ENCODE measurements around the gene ZNF784. TPM values are rescaled to one million over a fixed set of nuclear protein-coding genes. Genes with fewer than 3 reads are reported as not detected.

Gene ZNF784
- total and polyA plus RNA-seq, 2 of the 13 experiments (the other 11 are each of a cell fraction or from before 2014, with no cell fraction given) = 4.1 to 4.2 TPM

DNA sequence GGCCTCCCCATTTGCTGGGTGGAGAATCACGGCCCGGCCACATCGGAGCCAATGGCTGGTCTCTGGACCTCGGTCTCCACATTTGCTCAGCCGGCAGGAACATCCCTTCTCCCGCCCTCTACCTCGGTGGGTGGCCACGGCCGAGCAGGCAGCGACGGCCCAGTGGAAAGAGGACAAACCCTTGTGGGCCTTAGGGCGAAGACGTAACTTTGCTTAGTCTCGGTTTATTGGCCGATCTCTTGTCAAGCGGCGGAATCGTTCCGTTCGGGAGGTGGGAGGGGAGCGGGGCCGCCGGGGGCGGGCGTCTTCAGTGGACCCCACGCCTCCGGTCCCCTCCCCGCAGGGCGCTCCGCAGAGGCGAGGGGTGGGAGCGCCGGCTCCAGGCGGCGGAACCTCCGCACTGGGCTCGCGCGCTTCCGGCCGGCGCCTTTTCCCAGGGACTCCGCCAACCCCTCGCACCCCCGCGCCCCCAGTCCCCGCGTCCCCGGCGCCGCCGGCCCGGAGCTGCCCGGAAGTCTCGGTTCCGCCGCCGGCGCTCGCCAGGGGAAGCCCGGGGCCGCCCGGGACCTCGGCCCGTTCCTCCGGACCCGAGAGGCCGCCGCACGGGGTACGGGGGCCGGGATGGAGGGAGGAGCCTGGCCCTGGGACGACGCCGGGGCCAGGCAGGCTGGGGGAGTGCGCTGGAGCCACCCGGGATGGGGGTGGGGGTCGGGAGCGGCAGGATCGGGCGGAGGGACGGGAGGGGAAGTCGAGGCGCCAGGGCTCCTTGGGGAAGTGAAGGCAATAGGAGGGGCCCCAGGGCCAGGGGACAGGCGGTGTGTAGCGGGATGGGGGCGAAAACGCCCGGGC, 16.4 kb upstream of the ZNF784 start, which contains the start of gene ZNF580 (continued):
- TF ChIP-seq ZNF589 (CRISPR knock-in tag; conservative IDR thresholded peaks at IDR 0.05) = no peak; the same call in 1 of the 2 replicates
- no peak for TF ChIP-seq ATF7 (IDR thresholded peaks at IDR 0.05)
- no peak for TF ChIP-seq ATF7 (CRISPR knock-in tag; IDR thresholded peaks at IDR 0.05)
- TF ChIP-seq ZFP36L1 (CRISPR knock-in tag; IDR thresholded peaks at IDR 0.05) = no peak
- TF ChIP-seq ZNF703 (CRISPR knock-in tag; IDR thresholded peaks at IDR 0.05; ENCODE audit: borderline replicate concordance) = no peak
- TF ChIP-seq ZNF562 (CRISPR knock-in tag; IDR thresholded peaks at IDR 0.05; ENCODE audit: borderline replicate concordance) = no peak
- TF ChIP-seq ZNF20 (CRISPR knock-in tag; IDR thresholded peaks at IDR 0.05) = no peak
- TF ChIP-seq ZGPAT (CRISPR knock-in tag; IDR thresholded peaks at IDR 0.05) = peak; percentile 45; the same call in 1 of the 2 replicates
- no peak for TF ChIP-seq SSRP1 (CRISPR knock-in tag; IDR thresholded peaks at IDR 0.05)
- TF ChIP-seq LBX2 (CRISPR knock-in tag; IDR thresholded peaks at IDR 0.05; ENCODE audit: borderline replicate concordance) = peak; percentile 10; the same call in 1 of the 2 replicates
- TF ChIP-seq GRHL1 (CRISPR knock-in tag; conservative IDR thresholded peaks at IDR 0.05) = no peak
- 0 out of 2 replicates have a peak, but pooled peaks have one; percentile 28 for TF ChIP-seq ZNF782 (CRISPR knock-in tag; IDR thresholded peaks at IDR 0.05; ENCODE audit: borderline replicate concordance)
- TF ChIP-seq ZFP82 (CRISPR knock-in tag; IDR thresholded peaks at IDR 0.05; ENCODE audit: borderline replicate concordance) = peak; percentile 82; the same call in 1 of the 2 replicates
- TF ChIP-seq ZNF768 (CRISPR knock-in tag; IDR thresholded peaks at IDR 0.05) = peak; percentile 32; the same call in 1 of the 2 replicates
- TF ChIP-seq ZFP62 (CRISPR knock-in tag; IDR thresholded peaks at IDR 0.05) = no peak
- TF ChIP-seq MAFF (IDR thresholded peaks at IDR 0.05; ENCODE audit: low read depth, low read length) = no peak
- TF ChIP-seq, protein P1, sequence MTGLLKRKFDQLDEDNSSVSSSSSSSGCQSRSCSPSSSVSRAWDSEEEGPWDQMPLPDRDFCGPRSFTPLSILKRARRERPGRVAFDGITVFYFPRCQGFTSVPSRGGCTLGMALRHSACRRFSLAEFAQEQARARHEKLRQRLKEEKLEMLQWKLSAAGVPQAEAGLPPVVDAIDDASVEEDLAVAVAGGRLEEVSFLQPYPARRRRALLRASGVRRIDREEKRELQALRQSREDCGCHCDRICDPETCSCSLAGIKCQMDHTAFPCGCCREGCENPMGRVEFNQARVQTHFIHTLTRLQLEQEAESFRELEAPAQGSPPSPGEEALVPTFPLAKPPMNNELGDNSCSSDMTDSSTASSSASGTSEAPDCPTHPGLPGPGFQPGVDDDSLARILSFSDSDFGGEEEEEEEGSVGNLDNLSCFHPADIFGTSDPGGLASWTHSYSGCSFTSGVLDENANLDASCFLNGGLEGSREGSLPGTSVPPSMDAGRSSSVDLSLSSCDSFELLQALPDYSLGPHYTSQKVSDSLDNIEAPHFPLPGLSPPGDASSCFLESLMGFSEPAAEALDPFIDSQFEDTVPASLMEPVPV (CRISPR knock-in tag; IDR thresholded peaks at IDR 0.05) = no peak
- peak; percentile 68; the same call in 1 of the 2 replicates for TF ChIP-seq HOXD1 (CRISPR knock-in tag; IDR thresholded peaks at IDR 0.05)
- no peak for TF ChIP-seq EP300 (IDR thresholded peaks at IDR 0.05; ENCODE audit: low read depth in 2 of 2, low read length in 2 of 2)
- TF ChIP-seq EP300 (CRISPR knock-in tag; IDR thresholded peaks at IDR 0.05; ENCODE audit: borderline replicate concordance) = peak; percentile 20; the same call in 1 of the 2 replicates
- peak; percentile 75 for TF ChIP-seq ZNF816 (CRISPR knock-in tag; IDR thresholded peaks at IDR 0.05; ENCODE audit: borderline replicate concordance)
- peak; percentile 25; the same call in 1 of the 2 replicates for TF ChIP-seq TGIF2 (CRISPR knock-in tag; IDR thresholded peaks at IDR 0.05)
- no peak for TF ChIP-seq PLRG1 (conservative IDR thresholded peaks at IDR 0.05)
- TF ChIP-seq BRF2 (CRISPR knock-in tag; IDR thresholded peaks at IDR 0.05) = 0 out of 2 replicates have a peak, but pooled peaks have one; percentile 31

Data from HepG2 (cell line).